Measurements from ENCODE around the gene FSCN2. TPM values are rescaled to one million over a fixed set of nuclear protein-coding genes. Genes with fewer than 3 reads are reported as not detected.
"Not testable (repeated sequence)": the region's sequence is repeated elsewhere in the genome, so short reads cannot be mapped to it uniquely, and the experiment has no call there.

The FSCN2 gene
- polyA plus RNA-seq, 4 donors: 1.2 to 1.3 TPM; not detected in 2

DNA sequence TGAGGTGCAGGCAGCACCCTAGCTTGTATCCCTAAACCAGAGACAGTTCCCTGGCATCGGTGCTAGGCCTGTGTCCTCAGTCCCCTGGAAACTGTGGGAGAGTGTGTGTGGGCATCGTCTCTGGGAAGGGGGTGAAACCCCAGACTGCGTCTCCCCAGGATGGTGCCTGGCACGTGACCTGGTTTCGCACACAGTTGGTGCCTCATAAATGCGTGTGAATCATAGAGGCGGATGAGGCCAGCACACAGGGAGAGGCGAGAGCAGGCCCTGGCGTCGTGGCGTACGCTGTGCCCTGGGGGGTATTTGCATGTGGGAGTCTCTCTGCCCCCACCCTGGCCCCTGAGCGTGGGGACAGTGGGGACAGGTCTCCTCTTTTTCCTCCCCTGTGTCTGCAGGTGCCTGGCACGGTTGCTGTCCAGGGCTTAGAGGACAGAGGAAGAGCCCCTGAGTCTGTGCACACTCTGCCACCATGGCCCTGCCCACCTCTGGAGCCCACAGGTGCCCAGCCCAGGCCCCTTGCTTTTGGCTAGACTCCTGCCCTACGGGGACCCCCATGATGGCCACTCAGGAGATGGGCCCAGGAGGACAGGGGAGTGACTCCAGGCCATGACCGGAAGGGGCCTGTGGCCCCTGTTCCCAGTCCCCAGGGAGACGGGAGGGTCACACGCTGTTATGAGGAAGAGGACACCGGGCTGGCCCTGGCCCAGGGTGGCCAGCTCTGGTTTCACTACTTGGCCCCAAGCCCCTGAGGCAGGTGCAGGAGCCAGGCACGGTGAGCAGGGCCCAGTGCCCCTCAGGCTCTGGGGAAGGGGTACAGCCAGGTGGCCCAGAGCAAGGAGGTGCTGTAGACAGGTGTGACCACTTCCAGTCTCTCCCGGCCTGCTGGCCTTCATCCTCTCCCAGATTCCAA is 1.3 kb upstream of the FSCN2 start:
- 70 to 83% (median 74%) methylated on average over 19 to 21 of the region's 21 CpGs for WGBS, 3 donors
- no peak for FAIRE-seq
- DNase-seq: no peak
- no peak overlapping the region for H3K27ac ChIP-seq (ENCODE audit: low read depth in 1 of 3, low read length in 2 of 3)
- H3K4me3 ChIP-seq (ENCODE audit: low read depth in 1 of 3, low read length in 3 of 3): no peak overlapping the region
- peaks cover 0 to 31% (median 2%) of the 10 kb centered on the region in 3 donors for H3K27me3 ChIP-seq (ENCODE audit: control insufficient read depth in 3 of 3, insufficient read depth in 3 of 3, low read length in 3 of 3)
- H3K9me3 ChIP-seq (ENCODE audit: control insufficient read depth in 2 of 2, insufficient read depth in 1 of 2, low read depth in 1 of 2, low read length in 1 of 2): no peaks in the 10 kb centered on the region
- H3K36me3 ChIP-seq (ENCODE audit: control insufficient read depth in 3 of 3, insufficient read depth in 2 of 3, low read depth in 1 of 3, low read length in 3 of 3): no peaks in the 10 kb centered on the region
- peaks cover 0 to 10% (median 0%) of the 10 kb centered on the region in 3 donors for H3K4me1 ChIP-seq (ENCODE audit: control insufficient read depth in 3 of 3, insufficient read depth in 2 of 3, low read depth in 1 of 3, low read length in 2 of 3)

DNA sequence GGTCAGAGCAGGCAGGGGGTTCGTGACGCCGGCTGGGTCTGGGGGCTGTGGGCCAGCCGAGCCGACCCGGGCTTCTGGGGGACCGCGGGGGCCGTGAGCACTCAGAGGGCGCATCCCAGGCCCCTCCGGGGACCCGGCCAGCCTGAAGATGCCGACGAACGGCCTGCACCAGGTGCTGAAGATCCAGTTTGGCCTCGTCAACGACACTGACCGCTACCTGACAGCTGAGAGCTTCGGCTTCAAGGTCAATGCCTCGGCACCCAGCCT is 140 bp downstream of the FSCN2 start:
- no peak overlapping the region for H3K4me3 ChIP-seq (ENCODE audit: low read depth in 1 of 3, low read length in 3 of 3)
- 23 to 63% (median 40%) methylated on average over 14 to 20 of the region's 20 CpGs for WGBS, 3 donors
- H3K27ac ChIP-seq (ENCODE audit: low read depth in 1 of 3, low read length in 2 of 3): no peak overlapping the region
- DNase-seq (no peak), FAIRE-seq (no peak)
- H3K4me1 ChIP-seq (ENCODE audit: control insufficient read depth in 3 of 3, insufficient read depth in 2 of 3, low read depth in 1 of 3, low read length in 2 of 3): peaks cover 0 to 11% (median 0%) of the 10 kb centered on the region in 3 donors
- H3K27me3 ChIP-seq (ENCODE audit: control insufficient read depth in 3 of 3, insufficient read depth in 3 of 3, low read length in 3 of 3): peaks cover 0 to 31% (median 2%) of the 10 kb centered on the region in 3 donors
- H3K9me3 ChIP-seq (ENCODE audit: control insufficient read depth in 2 of 2, insufficient read depth in 1 of 2, low read depth in 1 of 2, low read length in 1 of 2): no peaks in the 10 kb centered on the region
- no peaks in the 10 kb centered on the region for H3K36me3 ChIP-seq (ENCODE audit: control insufficient read depth in 3 of 3, insufficient read depth in 2 of 3, low read depth in 1 of 3, low read length in 3 of 3)

DNA sequence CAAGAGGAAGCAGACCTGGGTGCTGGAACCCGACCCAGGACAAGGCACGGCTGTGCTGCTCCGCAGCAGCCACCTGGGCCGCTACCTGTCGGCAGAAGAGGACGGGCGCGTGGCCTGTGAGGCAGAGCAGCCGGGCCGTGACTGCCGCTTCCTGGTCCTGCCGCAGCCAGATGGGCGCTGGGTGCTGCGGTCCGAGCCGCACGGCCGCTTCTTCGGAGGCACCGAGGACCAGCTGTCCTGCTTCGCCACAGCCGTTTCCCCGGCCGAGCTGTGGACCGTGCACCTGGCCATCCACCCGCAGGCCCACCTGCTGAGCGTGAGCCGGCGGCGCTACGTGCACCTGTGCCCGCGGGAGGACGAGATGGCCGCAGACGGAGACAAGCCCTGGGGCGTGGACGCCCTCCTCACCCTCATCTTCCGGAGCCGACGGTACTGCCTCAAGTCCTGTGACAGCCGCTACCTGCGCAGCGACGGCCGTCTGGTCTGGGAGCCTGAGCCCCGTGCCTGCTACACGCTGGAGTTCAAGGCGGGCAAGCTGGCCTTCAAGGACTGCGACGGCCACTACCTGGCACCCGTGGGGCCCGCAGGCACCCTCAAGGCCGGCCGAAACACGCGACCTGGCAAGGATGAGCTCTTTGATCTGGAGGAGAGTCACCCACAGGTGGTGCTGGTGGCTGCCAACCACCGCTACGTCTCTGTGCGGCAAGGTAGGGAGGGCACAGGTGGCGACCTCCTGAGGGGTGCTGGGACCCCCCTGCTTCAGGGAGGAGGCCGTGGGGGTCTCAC is 667 bp downstream of the FSCN2 start:
- WGBS, 3 donors: 35 to 85% (median 48%) methylated on average over 49 to 62 of the region's 62 CpGs
- FAIRE-seq (no peak), DNase-seq (no peak)
- Histone ChIP-seq H3K27ac (ENCODE audit: low read depth in 1 of 3, low read length in 2 of 3) (no peak overlapping the region), H3K9me3 (ENCODE audit: control insufficient read depth in 2 of 2, insufficient read depth in 1 of 2, low read depth in 1 of 2, low read length in 1 of 2) (no peaks in the 10 kb centered on the region), H3K4me1 (ENCODE audit: control insufficient read depth in 3 of 3, insufficient read depth in 2 of 3, low read depth in 1 of 3, low read length in 2 of 3) (peaks cover 0 to 8% (median 0%) of the 10 kb centered on the region in 3 donors), H3K27me3 (ENCODE audit: control insufficient read depth in 3 of 3, insufficient read depth in 3 of 3, low read length in 3 of 3) (peaks cover 0 to 31% (median 2%) of the 10 kb centered on the region in 3 donors), H3K4me3 (ENCODE audit: low read depth in 1 of 3, low read length in 3 of 3) (no peak overlapping the region), H3K36me3 (ENCODE audit: control insufficient read depth in 3 of 3, insufficient read depth in 2 of 3, low read depth in 1 of 3, low read length in 3 of 3) (no peaks in the 10 kb centered on the region)

DNA sequence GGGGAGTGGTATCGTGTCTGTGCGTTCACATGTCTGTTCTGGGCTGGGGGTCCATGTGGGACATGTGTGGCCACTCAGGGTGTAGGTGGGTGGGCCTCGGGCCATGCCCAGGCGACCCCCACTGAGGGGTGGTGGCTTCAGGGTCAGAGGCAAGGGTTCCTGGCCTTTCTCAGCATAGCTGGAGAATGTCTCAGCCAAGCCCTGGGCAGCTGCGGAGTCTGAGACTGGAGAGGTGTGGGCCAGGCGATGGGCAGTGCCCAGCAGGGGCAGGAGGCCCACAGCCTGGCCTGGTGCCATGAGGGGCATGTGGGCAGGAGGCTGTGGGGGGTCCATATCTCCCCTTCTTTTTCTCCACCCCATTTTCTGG is 1.2 kb downstream of the FSCN2 start:
- peaks cover 0 to 7% (median 0%) of the 10 kb centered on the region in 3 donors for H3K4me1 ChIP-seq (ENCODE audit: control insufficient read depth in 3 of 3, insufficient read depth in 2 of 3, low read depth in 1 of 3, low read length in 2 of 3)
- 74 to 85% (median 79%) methylated on average over 5 to 6 of the region's 6 CpGs for WGBS, 3 donors
- no peaks in the 10 kb centered on the region for H3K9me3 ChIP-seq (ENCODE audit: control insufficient read depth in 2 of 2, insufficient read depth in 1 of 2, low read depth in 1 of 2, low read length in 1 of 2)
- no peaks in the 10 kb centered on the region for H3K36me3 ChIP-seq (ENCODE audit: control insufficient read depth in 3 of 3, insufficient read depth in 2 of 3, low read depth in 1 of 3, low read length in 3 of 3)
- H3K4me3 ChIP-seq (ENCODE audit: low read depth in 1 of 3, low read length in 3 of 3): no peak overlapping the region
- no peak for FAIRE-seq
- DNase-seq: no peak
- peaks cover 0 to 31% (median 2%) of the 10 kb centered on the region in 3 donors for H3K27me3 ChIP-seq (ENCODE audit: control insufficient read depth in 3 of 3, insufficient read depth in 3 of 3, low read length in 3 of 3)
- no peak overlapping the region for H3K27ac ChIP-seq (ENCODE audit: low read depth in 1 of 3, low read length in 2 of 3)

DNA sequence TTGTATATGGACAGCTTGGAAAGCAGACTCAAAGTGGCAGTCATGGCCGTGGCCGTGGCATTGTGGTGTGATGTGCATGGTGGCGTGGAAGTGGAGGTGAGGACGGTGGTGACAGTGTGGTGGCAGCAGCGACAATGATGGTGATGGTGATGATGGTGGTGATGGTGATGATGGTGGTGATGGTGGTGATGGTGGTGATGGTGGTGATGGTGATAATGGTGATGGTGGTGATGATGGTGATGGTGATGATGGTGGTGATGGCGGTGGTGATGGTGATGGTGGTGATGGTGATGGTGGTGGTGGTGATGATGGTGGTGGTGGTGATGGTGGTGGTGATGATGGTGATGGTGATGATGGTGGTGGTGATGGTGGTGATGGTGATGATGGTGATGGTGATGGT is 2.8 kb downstream of the FSCN2 start:
- FAIRE-seq, DNase-seq: not testable (repeated sequence)

DNA sequence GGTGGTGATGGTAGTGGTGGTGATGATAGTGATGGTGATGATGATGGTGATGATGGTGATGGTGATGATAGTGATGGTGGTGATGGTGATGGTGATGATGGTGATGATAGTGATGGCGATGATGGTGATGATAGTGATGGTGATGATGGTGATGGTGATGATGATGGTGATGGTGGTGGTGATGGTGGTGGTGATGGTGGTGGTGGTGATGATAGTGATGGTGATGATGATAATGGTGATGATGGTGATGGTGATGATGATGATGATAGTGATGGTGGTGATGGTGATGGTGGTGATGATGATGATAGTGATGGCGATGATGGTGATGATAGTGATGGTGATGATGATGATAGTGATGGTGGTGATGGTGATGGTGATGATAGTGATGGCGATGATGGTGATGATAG is 3.8 kb downstream of the FSCN2 start:
- not testable (repeated sequence) for H3K36me3 ChIP-seq (ENCODE audit: control insufficient read depth in 3 of 3, insufficient read depth in 2 of 3, low read depth in 1 of 3, low read length in 3 of 3); DNase-seq; FAIRE-seq; H3K4me3 ChIP-seq (ENCODE audit: low read depth in 1 of 3, low read length in 3 of 3); H3K27ac ChIP-seq (ENCODE audit: low read depth in 1 of 3, low read length in 2 of 3); H3K9me3 ChIP-seq (ENCODE audit: control insufficient read depth in 2 of 2, insufficient read depth in 1 of 2, low read depth in 1 of 2, low read length in 1 of 2)
- whole genome bisulfite sequencing, 3 donors: 95 to 100% (median 95%) methylated on average over 3 of the region's 3 CpGs
- peaks cover 0 to 38% (median 2%) of the 10 kb centered on the region in 3 donors for H3K27me3 ChIP-seq (ENCODE audit: control insufficient read depth in 3 of 3, insufficient read depth in 3 of 3, low read length in 3 of 3)
- peaks cover 0 to 13% (median 0%) of the 10 kb centered on the region in 3 donors for H3K4me1 ChIP-seq (ENCODE audit: control insufficient read depth in 3 of 3, insufficient read depth in 2 of 3, low read depth in 1 of 3, low read length in 2 of 3)

More for the DNA sequence above, 2.8 kb downstream of the FSCN2 start:
- 80 to 91% (median 82%) methylated on average over 6 of the region's 6 CpGs for WGBS, 3 donors
- H3K4me1 ChIP-seq (ENCODE audit: control insufficient read depth in 3 of 3, insufficient read depth in 2 of 3, low read depth in 1 of 3, low read length in 2 of 3); H3K4me3 ChIP-seq (ENCODE audit: low read depth in 1 of 3, low read length in 3 of 3); H3K9me3 ChIP-seq (ENCODE audit: control insufficient read depth in 2 of 2, insufficient read depth in 1 of 2, low read depth in 1 of 2, low read length in 1 of 2); H3K36me3 ChIP-seq (ENCODE audit: control insufficient read depth in 3 of 3, insufficient read depth in 2 of 3, low read depth in 1 of 3, low read length in 3 of 3); H3K27ac ChIP-seq (ENCODE audit: low read depth in 1 of 3, low read length in 2 of 3): not testable (repeated sequence)
- H3K27me3 ChIP-seq (ENCODE audit: control insufficient read depth in 3 of 3, insufficient read depth in 3 of 3, low read length in 3 of 3): peaks cover 0 to 36% (median 2%) of the 10 kb centered on the region in 3 donors

DNA sequence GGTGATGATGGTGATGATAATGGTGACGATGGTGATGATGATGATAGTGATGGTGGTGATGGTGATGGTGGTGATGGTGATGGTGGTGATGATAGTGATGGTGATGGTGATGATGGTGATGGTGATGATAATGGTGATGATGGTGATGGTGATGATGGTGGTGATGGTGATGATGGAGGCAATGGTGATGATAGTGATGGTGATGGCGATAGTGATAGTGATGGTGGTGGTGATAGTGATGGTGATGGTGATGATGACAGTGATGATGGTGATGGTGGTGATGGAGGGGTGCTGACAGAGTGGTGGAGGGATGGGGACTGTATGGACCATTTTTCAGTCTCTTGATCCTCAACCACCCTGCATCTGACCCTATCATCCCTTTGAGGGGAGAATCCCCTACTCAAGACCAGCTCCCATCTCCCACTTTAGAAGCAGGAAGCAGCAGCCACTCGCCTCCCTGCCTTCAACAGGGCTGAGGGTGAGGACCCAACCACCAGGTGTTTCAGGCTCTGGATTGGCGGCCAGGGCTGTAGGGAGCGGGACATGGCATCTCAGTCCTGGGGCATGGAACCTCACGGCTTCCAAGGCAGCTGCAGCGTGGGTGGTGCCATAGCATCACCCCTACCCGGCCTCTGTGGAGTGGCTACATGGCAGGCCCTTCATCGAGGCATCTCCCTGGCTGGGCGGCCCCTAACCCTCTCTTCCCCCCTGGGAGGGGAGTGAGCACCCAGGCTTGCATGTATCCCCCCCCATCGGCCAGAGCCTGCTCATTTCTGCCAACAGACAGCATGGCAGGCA is 4.5 kb downstream of the FSCN2 start:
- Histone ChIP-seq H3K27me3 (ENCODE audit: control insufficient read depth in 3 of 3, insufficient read depth in 3 of 3, low read length in 3 of 3) (peaks cover 0 to 38% (median 2%) of the 10 kb centered on the region in 3 donors), H3K36me3 (ENCODE audit: control insufficient read depth in 3 of 3, insufficient read depth in 2 of 3, low read depth in 1 of 3, low read length in 3 of 3) (no peaks in the 10 kb centered on the region), H3K27ac (ENCODE audit: low read depth in 1 of 3, low read length in 2 of 3) (no peak overlapping the region), H3K9me3 (ENCODE audit: control insufficient read depth in 2 of 2, insufficient read depth in 1 of 2, low read depth in 1 of 2, low read length in 1 of 2) (no peaks in the 10 kb centered on the region), H3K4me3 (ENCODE audit: low read depth in 1 of 3, low read length in 3 of 3) (no peak overlapping the region), H3K4me1 (ENCODE audit: control insufficient read depth in 3 of 3, insufficient read depth in 2 of 3, low read depth in 1 of 3, low read length in 2 of 3) (peaks cover 0 to 20% (median 3%) of the 10 kb centered on the region in 3 donors)
- FAIRE-seq: no peak
- WGBS, 3 donors: 91 to 95% (median 92%) methylated on average over 10 to 11 of the region's 11 CpGs
- DNase-seq: no peak
